ENCODE measurements around the gene TMED1.

Gene TMED1

GRCh38 chr19:10808937-10809649 lies 26.9 kb downstream of the TMED1 start:
- DNase-seq, result no peak

DNA sequence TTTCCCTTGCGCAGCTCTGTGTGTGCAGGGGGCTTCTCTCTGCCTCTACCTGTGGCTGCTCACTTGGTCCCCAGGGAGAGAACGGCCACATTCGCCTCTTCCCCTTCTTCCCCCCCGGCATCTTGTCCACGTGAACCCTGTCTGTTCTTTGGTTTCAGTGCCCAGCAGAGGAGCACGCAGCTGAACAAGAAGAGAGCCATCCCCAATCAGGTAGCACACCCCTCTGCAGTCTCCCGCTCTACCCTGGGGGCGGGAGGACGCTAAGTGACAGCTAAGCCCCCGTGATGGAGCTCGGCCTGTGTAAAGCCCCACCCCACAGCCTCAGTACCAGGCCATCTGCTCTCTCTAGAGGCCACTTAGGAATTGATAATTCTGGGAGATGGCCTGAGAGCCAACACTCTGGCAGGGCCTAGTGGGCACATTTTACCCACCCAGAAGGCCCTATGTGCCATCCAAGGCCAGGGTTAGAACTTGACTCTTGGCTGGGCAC lies 30.2 kb downstream of the TMED1 start:
- DNase-seq, result no peak

- no peak for DNase-seq
These were observed 30.8 kb downstream of the TMED1 start for GRCh38 chr19:10805065-10805757.

GRCh38 chr19:10803252-10803651 lies 32.8 kb downstream of the TMED1 start:
- no peak for DNase-seq

GRCh38 chr19:10802479-10802878 lies 33.5 kb downstream of the TMED1 start:
- DNase-seq, result no peak

GRCh38 chr19:10800488-10800887 lies 35.5 kb downstream of the TMED1 start:
- no peak for DNase-seq

GRCh38 chr19:10797541-10798256 lies 38.3 kb downstream of the TMED1 start:
- no peak for DNase-seq

GRCh38 chr19:10797078-10797477 lies 38.9 kb downstream of the TMED1 start:
- DNase-seq, result no peak

DNA sequence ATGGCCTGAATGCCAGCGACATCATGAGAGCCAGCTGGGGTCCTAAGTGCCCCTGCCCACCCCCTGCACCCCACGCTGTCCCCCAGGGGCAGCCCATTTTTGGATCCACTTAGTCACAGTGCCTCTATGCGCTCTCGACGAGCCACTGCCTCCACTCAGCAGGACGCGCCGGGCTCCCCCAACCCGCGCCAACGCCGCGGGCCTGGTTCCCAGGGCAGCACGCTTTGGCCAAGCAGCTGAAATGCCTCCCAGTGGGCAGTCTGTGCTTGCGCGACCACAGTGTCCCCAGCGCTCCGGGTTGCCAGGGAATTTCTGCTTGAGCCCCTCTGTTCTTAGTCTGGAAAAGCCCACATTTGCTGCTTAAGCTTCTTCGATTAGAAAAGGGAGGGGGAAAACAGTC lies 39.4 kb downstream of the TMED1 start:
- no peak for DNase-seq

- DNase-seq, result no peak
These were observed 46.1 kb downstream of the TMED1 start for GRCh38 chr19:10789866-10790265.

- no peak for DNase-seq
These were observed 47.9 kb downstream of the TMED1 start for GRCh38 chr19:10788146-10788545.

GRCh38 chr19:10784257-10784656 lies 51.8 kb downstream of the TMED1 start:
- no peak for DNase-seq

- DNase-seq, result no peak
These were observed 53.2 kb downstream of the TMED1 start for GRCh38 chr19:10782795-10783194.
